ENCODE data around the gene NAA16.

Gene NAA16

GRCh38 chr13:41361491-41361890 lies 50.4 kb downstream of the NAA16 start:
- H3K4me3 ChIP-seq (ENCODE audit: low read length, poor library complexity, severe bottlenecking) = no peak overlapping the region
- peaks cover 93% of the 10 kb centered on the region for H3K36me3 ChIP-seq (ENCODE audit: insufficient read depth, low read length)
- no peak overlapping the region for H3K4me2 ChIP-seq (ENCODE audit: low read depth, low read length, poor library complexity, severe bottlenecking)
- H3K27me3 ChIP-seq (ENCODE audit: insufficient read depth, low read length, poor library complexity, severe bottlenecking) = no peaks in the 10 kb centered on the region
- H3F3A ChIP-seq (ENCODE audit: low read depth) = no peaks in the 10 kb centered on the region
- H3K79me2 ChIP-seq (ENCODE audit: insufficient read depth, low read length) = peaks cover 8% of the 10 kb centered on the region; the same call in 1 of the 2 replicates
- no peak overlapping the region for H3K9ac ChIP-seq (ENCODE audit: low read depth, low read length, poor library complexity, severe bottlenecking)
- H3K9me2 ChIP-seq (replicated peaks; ENCODE audit: low read depth, low read length) = no peaks in the 10 kb centered on the region
- no peak overlapping the region for H2AFZ ChIP-seq (ENCODE audit: low read length)
- no peak for TF ChIP-seq CTCF (conservative IDR thresholded peaks at IDR 0.05; ENCODE audit: low read length)
- H4K20me1 ChIP-seq (ENCODE audit: insufficient read depth, low read length, poor library complexity, severe bottlenecking) = no peaks in the 10 kb centered on the region
- no peaks in the 10 kb centered on the region for H3K9me3 ChIP-seq (ENCODE audit: insufficient read depth, low read depth, low read length)
- peaks cover 14% of the 10 kb centered on the region for H3K4me1 ChIP-seq (ENCODE audit: insufficient read depth, low read length, poor library complexity, severe bottlenecking)

- Histone ChIP-seq H4K20me1 (ENCODE audit: insufficient read depth, low read length, poor library complexity, severe bottlenecking) (no peaks in the 10 kb centered on the region), H3K27me3 (ENCODE audit: insufficient read depth, low read length, poor library complexity, severe bottlenecking) (no peaks in the 10 kb centered on the region), H3K4me3 (ENCODE audit: low read length, poor library complexity, severe bottlenecking) (no peak overlapping the region), H3K9me2 (replicated peaks; ENCODE audit: low read depth, low read length) (no peaks in the 10 kb centered on the region), H3K4me1 (ENCODE audit: insufficient read depth, low read length, poor library complexity, severe bottlenecking) (no peaks in the 10 kb centered on the region), H3K9me3 (ENCODE audit: insufficient read depth, low read depth, low read length) (no peaks in the 10 kb centered on the region), H3K4me2 (ENCODE audit: low read depth, low read length, poor library complexity, severe bottlenecking) (no peak overlapping the region), H3F3A (ENCODE audit: low read depth) (no peaks in the 10 kb centered on the region), H3K36me3 (ENCODE audit: insufficient read depth, low read length) (peaks cover 93% of the 10 kb centered on the region), H3K9ac (ENCODE audit: low read depth, low read length, poor library complexity, severe bottlenecking) (no peak overlapping the region), H3K79me2 (ENCODE audit: insufficient read depth, low read length) (no peaks in the 10 kb centered on the region), H2AFZ (ENCODE audit: low read length) (no peak overlapping the region)
- TF ChIP-seq CTCF (conservative IDR thresholded peaks at IDR 0.05; ENCODE audit: low read length) (no peak), EZH2phosphoT487 (IDR thresholded peaks at IDR 0.05; ENCODE audit: borderline replicate concordance) (no peak)
Observed at GRCh38 chr13:41364043-41364442, 53.0 kb downstream of the NAA16 start.

- H3K9me2 ChIP-seq (replicated peaks; ENCODE audit: low read depth, low read length) = no peaks in the 10 kb centered on the region
- H2AFZ ChIP-seq (ENCODE audit: low read length) = no peak overlapping the region
- no peaks in the 10 kb centered on the region for H3K27me3 ChIP-seq (ENCODE audit: insufficient read depth, low read length, poor library complexity, severe bottlenecking)
- H3K4me3 ChIP-seq (ENCODE audit: low read length, poor library complexity, severe bottlenecking) = no peak overlapping the region
- H3K36me3 ChIP-seq (ENCODE audit: insufficient read depth, low read length) = peaks cover 95% of the 10 kb centered on the region
- no peaks in the 10 kb centered on the region for H3K79me2 ChIP-seq (ENCODE audit: insufficient read depth, low read length)
- H3F3A ChIP-seq (ENCODE audit: low read depth) = no peaks in the 10 kb centered on the region
- no peak overlapping the region for H3K4me2 ChIP-seq (ENCODE audit: low read depth, low read length, poor library complexity, severe bottlenecking)
- no peak overlapping the region for H3K9ac ChIP-seq (ENCODE audit: low read depth, low read length, poor library complexity, severe bottlenecking)
- TF ChIP-seq CTCF (conservative IDR thresholded peaks at IDR 0.05; ENCODE audit: low read length) (no peak), EZH2phosphoT487 (IDR thresholded peaks at IDR 0.05; ENCODE audit: borderline replicate concordance) (no peak)
- H3K4me1 ChIP-seq (ENCODE audit: insufficient read depth, low read length, poor library complexity, severe bottlenecking) = no peaks in the 10 kb centered on the region
- H3K9me3 ChIP-seq (ENCODE audit: insufficient read depth, low read depth, low read length) = no peaks in the 10 kb centered on the region
- no peaks in the 10 kb centered on the region for H4K20me1 ChIP-seq (ENCODE audit: insufficient read depth, low read length, poor library complexity, severe bottlenecking)
Observed at GRCh38 chr13:41365631-41366030, 54.6 kb downstream of the NAA16 start.

Data from Loucy (cell line).